SK-N-MC (cell line): ENCODE results near the gene ITGA11.

ENCODE experiments used
- EZH2 ChIP-seq: fragments of 200-600 bp; sonication (generic); IDR thresholded peaks from one replicate; pipeline ENCODE4 v1.6.1; 2017; ENCODE audit warnings: antibody characterized with exemption
- POLR2AphosphoS5 ChIP-seq: IDR thresholded peaks from 2 replicates; pipeline ENCODE4 v1.6.1; 2012; ENCODE audit warnings: mild to moderate bottlenecking, low read depth, low read length, borderline replicate concordance

GRCh38 chr15:68396068-68396467, 35.9 kb downstream of the ITGA11 start:
- TF ChIP-seq EZH2 (no peak), POLR2AphosphoS5 (no peak)
